Measurements from ENCODE around the gene SHC1.

The SHC1 gene

GRCh38 chr1:154937085-154937987 is 33.2 kb downstream of the SHC1 start:
- peak; percentile 76 for DNase-seq (ENCODE audit: low read depth)

GRCh38 chr1:154936555-154937084 is 33.9 kb downstream of the SHC1 start, which contains the start of gene PMVK:
PMVK (minus strand) TSS chr1:154936719; CDS start chr1:154936685, 34 bp downstream.
- DNase-seq (ENCODE audit: low read depth) = peak; percentile 91

GRCh38 chr1:154935749-154936554 is 34.6 kb downstream of the SHC1 start:
- no peak for DNase-seq (ENCODE audit: low read depth)

GRCh38 chr1:154934358-154934948 is 36.1 kb downstream of the SHC1 start:
- DNase-seq (ENCODE audit: low read depth) = no peak

GRCh38 chr1:154931940-154932487 is 38.5 kb downstream of the SHC1 start:
- no peak for DNase-seq (ENCODE audit: low read depth)

- no peak for DNase-seq (ENCODE audit: low read depth)
Measured at GRCh38 chr1:154926201-154926600, 44.3 kb downstream of the SHC1 start.

- DNase-seq (ENCODE audit: low read depth) = no peak
Measured at GRCh38 chr1:154925335-154926170, 45.0 kb downstream of the SHC1 start.

GRCh38 chr1:154923695-154924094 is 46.9 kb downstream of the SHC1 start:
- no peak for DNase-seq (ENCODE audit: low read depth)

- no peak for DNase-seq (ENCODE audit: low read depth)
Measured at GRCh38 chr1:154913273-154913672, 57.3 kb downstream of the SHC1 start.

GRCh38 chr1:154912755-154913154 is 57.8 kb downstream of the SHC1 start:
- no peak for DNase-seq (ENCODE audit: low read depth)
